Ovary (tissue), 3 donors: Measurements from ENCODE around the gene C19orf53.

Experiments used
- CTCF ChIP-seq, 3 donors: fragments of 450-650 bp in 2 of 3; fragments of 200-600 bp in 1 of 3; IDR thresholded peaks; one replicate each; pipeline versions ENCODE4 v1.5.1 to v1.8.0; 2016 to 2022; ENCODE audit warnings: antibody characterized with exemption in 3 of 3, mild to moderate bottlenecking in 1 of 3
- POLR2A ChIP-seq: fragments of 450-650 bp; IDR thresholded peaks from one replicate; pipeline ENCODE4 v1.6.1; 2017; ENCODE audit warnings: antibody characterized with exemption, mild to moderate bottlenecking, moderate library complexity
- donor health status: DM: no; HTN: no; CAD: no.

- TF ChIP-seq CTCF (IDR thresholded peaks at IDR 0.05): no peak
- TF ChIP-seq POLR2A: no peak
These were observed 33.3 kb downstream of the C19orf53 start for GRCh38 chr19:13807421-13808021.
